ENCODE results near the gene MMS19.

GRCh38 chr10:97537186-97537869, 39.1 kb upstream of the MMS19 start:
- no peak for TF ChIP-seq CTCF (IDR thresholded peaks at IDR 0.05)
- TF ChIP-seq POLR2A (IDR thresholded peaks at IDR 0.05), result no peak
